ENCODE measurements around the gene MCOLN2. TPM values are rescaled to one million over a fixed set of nuclear protein-coding genes. Genes with fewer than 3 reads are reported as not detected.
A peak's percentile ranks its signal among the peaks of the same experiment; 100 is the strongest.

Gene MCOLN2
- total RNA-seq, 3 donors from 2014 or later: 32.9 to 67.7 (median 54.8) TPM

- Mint-ChIP-seq H3K4me3 (no peak overlapping the region), H3K9me3 (no peaks in the 10 kb centered on the region), H3K36me3 (ENCODE audit: insufficient read depth) (peaks cover 4% of the 10 kb centered on the region), H3K4me1 (ENCODE audit: low read depth) (peaks cover 39% of the 10 kb centered on the region), H3K27me3 (ENCODE audit: low read depth) (no peaks in the 10 kb centered on the region)
- ATAC-seq (peak; percentile 74 to 76), DNase-seq (no peak)
Measured at GRCh38 chr1:84969489-84970250, 27.2 kb downstream of the MCOLN2 start.

- Mint-ChIP-seq H3K9me3 (no peaks in the 10 kb centered on the region), H3K36me3 (ENCODE audit: insufficient read depth) (peaks cover 4% of the 10 kb centered on the region), H3K27me3 (ENCODE audit: low read depth) (no peaks in the 10 kb centered on the region), H3K4me3 (no peak overlapping the region), H3K4me1 (ENCODE audit: low read depth) (peaks cover 32% of the 10 kb centered on the region)
- ATAC-seq (no peak), DNase-seq (no peak)
Measured at GRCh38 chr1:84968865-84969264, 28.0 kb downstream of the MCOLN2 start.

- H3K27me3 Mint-ChIP-seq (ENCODE audit: low read depth): no peaks in the 10 kb centered on the region
Measured at GRCh38 chr1:84968101-84968500, 28.8 kb downstream of the MCOLN2 start.

GRCh38 chr1:84967666-84968065 is 29.2 kb downstream of the MCOLN2 start:
- DNase-seq (no peak), ATAC-seq (no peak)
- Mint-ChIP-seq H3K27me3 (ENCODE audit: low read depth) (no peaks in the 10 kb centered on the region), H3K4me3 (no peak overlapping the region), H3K4me1 (ENCODE audit: low read depth) (peaks cover 21% of the 10 kb centered on the region), H3K36me3 (ENCODE audit: insufficient read depth) (peaks cover 8% of the 10 kb centered on the region), H3K9me3 (no peaks in the 10 kb centered on the region)

More at GRCh38 chr1:84968101-84968500, 28.8 kb downstream of the MCOLN2 start:
- Mint-ChIP-seq H3K4me3 (no peak overlapping the region), H3K9me3 (no peaks in the 10 kb centered on the region), H3K4me1 (ENCODE audit: low read depth) (peaks cover 25% of the 10 kb centered on the region), H3K36me3 (ENCODE audit: insufficient read depth) (peaks cover 6% of the 10 kb centered on the region)
- DNase-seq: no peak
- ATAC-seq: no peak

GRCh38 chr1:84963021-84963420 is 33.9 kb downstream of the MCOLN2 start:
- H3K9me3 Mint-ChIP-seq: no peaks in the 10 kb centered on the region
- no peak overlapping the region for H3K4me3 Mint-ChIP-seq
- H3K36me3 Mint-ChIP-seq (ENCODE audit: insufficient read depth): peaks cover 7% of the 10 kb centered on the region
- ATAC-seq (no peak), DNase-seq (no peak)
- H3K4me1 Mint-ChIP-seq (ENCODE audit: low read depth): peaks cover 8% of the 10 kb centered on the region
- no peaks in the 10 kb centered on the region for H3K27me3 Mint-ChIP-seq (ENCODE audit: low read depth)

- Mint-ChIP-seq H3K4me1 (ENCODE audit: low read depth) (peaks cover 10% of the 10 kb centered on the region), H3K27me3 (ENCODE audit: low read depth) (no peaks in the 10 kb centered on the region), H3K36me3 (ENCODE audit: insufficient read depth) (peaks cover 16% of the 10 kb centered on the region), H3K4me3 (no peak overlapping the region), H3K9me3 (no peaks in the 10 kb centered on the region)
- ATAC-seq: no peak
- no peak for DNase-seq
Measured at GRCh38 chr1:84961316-84961715, 35.6 kb downstream of the MCOLN2 start.

- Mint-ChIP-seq H3K27me3 (ENCODE audit: low read depth) (no peaks in the 10 kb centered on the region), H3K4me1 (ENCODE audit: low read depth) (peaks cover 10% of the 10 kb centered on the region), H3K9me3 (no peaks in the 10 kb centered on the region), H3K4me3 (no peak overlapping the region), H3K36me3 (ENCODE audit: insufficient read depth) (peaks cover 22% of the 10 kb centered on the region)
- ATAC-seq (no peak), DNase-seq (no peak)
Measured at GRCh38 chr1:84960371-84960770, 36.5 kb downstream of the MCOLN2 start.

GRCh38 chr1:84959294-84959693 is 37.6 kb downstream of the MCOLN2 start:
- DNase-seq: no peak
- peak; percentile 95 to 97 for ATAC-seq
- no peaks in the 10 kb centered on the region for H3K9me3 Mint-ChIP-seq
- peaks cover 32% of the 10 kb centered on the region for H3K36me3 Mint-ChIP-seq (ENCODE audit: insufficient read depth)
- H3K27me3 Mint-ChIP-seq (ENCODE audit: low read depth): peaks cover 3% of the 10 kb centered on the region
- no peak overlapping the region for H3K4me3 Mint-ChIP-seq
- peaks cover 10% of the 10 kb centered on the region for H3K4me1 Mint-ChIP-seq (ENCODE audit: low read depth)

- H3K27me3 Mint-ChIP-seq (ENCODE audit: low read depth): peaks cover 3% of the 10 kb centered on the region
- H3K4me3 Mint-ChIP-seq: no peak overlapping the region
- H3K36me3 Mint-ChIP-seq (ENCODE audit: insufficient read depth): peaks cover 34% of the 10 kb centered on the region
- H3K4me1 Mint-ChIP-seq (ENCODE audit: low read depth): peaks cover 10% of the 10 kb centered on the region
- ATAC-seq (no peak), DNase-seq (no peak)
- H3K9me3 Mint-ChIP-seq: no peaks in the 10 kb centered on the region
Measured at GRCh38 chr1:84957966-84958365, 38.9 kb downstream of the MCOLN2 start.

GRCh38 chr1:84956655-84957054 is 40.3 kb downstream of the MCOLN2 start:
- H3K4me3 Mint-ChIP-seq: no peak overlapping the region
- peaks cover 3% of the 10 kb centered on the region for H3K27me3 Mint-ChIP-seq (ENCODE audit: low read depth)
- H3K4me1 Mint-ChIP-seq (ENCODE audit: low read depth): peaks cover 10% of the 10 kb centered on the region
- no peak for DNase-seq
- ATAC-seq: no peak
- peaks cover 38% of the 10 kb centered on the region for H3K36me3 Mint-ChIP-seq (ENCODE audit: insufficient read depth)
- no peaks in the 10 kb centered on the region for H3K9me3 Mint-ChIP-seq

- Mint-ChIP-seq H3K4me3 (no peak overlapping the region), H3K4me1 (ENCODE audit: low read depth) (peaks cover 10% of the 10 kb centered on the region), H3K9me3 (peaks cover under 1% of the 10 kb centered on the region), H3K27me3 (ENCODE audit: low read depth) (peaks cover 3% of the 10 kb centered on the region), H3K36me3 (ENCODE audit: insufficient read depth) (peaks cover 39% of the 10 kb centered on the region)
- ATAC-seq (no peak), DNase-seq (no peak)
Measured at GRCh38 chr1:84956097-84956496, 40.8 kb downstream of the MCOLN2 start.

- DNase-seq (no peak), ATAC-seq (no peak)
- Mint-ChIP-seq H3K4me1 (ENCODE audit: low read depth) (peaks cover 16% of the 10 kb centered on the region), H3K9me3 (peaks cover 16% of the 10 kb centered on the region), H3K27me3 (ENCODE audit: low read depth) (peaks cover 2% of the 10 kb centered on the region), H3K4me3 (no peak overlapping the region), H3K36me3 (ENCODE audit: insufficient read depth) (peaks cover 42% of the 10 kb centered on the region)
Measured at GRCh38 chr1:84949664-84950063, 47.2 kb downstream of the MCOLN2 start.

GRCh38 chr1:84947536-84948410 is 49.1 kb downstream of the MCOLN2 start:
- H3K36me3 Mint-ChIP-seq (ENCODE audit: insufficient read depth): peaks cover 33% of the 10 kb centered on the region

GRCh38 chr1:84946631-84947030 is 50.3 kb downstream of the MCOLN2 start:
- Mint-ChIP-seq H3K4me1 (ENCODE audit: low read depth) (peaks cover 16% of the 10 kb centered on the region), H3K4me3 (no peak overlapping the region), H3K27me3 (ENCODE audit: low read depth) (no peaks in the 10 kb centered on the region), H3K9me3 (peaks cover 16% of the 10 kb centered on the region), H3K36me3 (ENCODE audit: insufficient read depth) (peaks cover 27% of the 10 kb centered on the region)
- no peak for DNase-seq
- no peak for ATAC-seq

More at GRCh38 chr1:84947536-84948410, 49.1 kb downstream of the MCOLN2 start:
- Mint-ChIP-seq H3K4me1 (ENCODE audit: low read depth) (peaks cover 16% of the 10 kb centered on the region), H3K4me3 (no peak overlapping the region), H3K9me3 (peaks cover 16% of the 10 kb centered on the region), H3K27me3 (ENCODE audit: low read depth) (no peaks in the 10 kb centered on the region)
- ATAC-seq (no peak), DNase-seq (no peak)
